Measurements from ENCODE around the gene SLAMF6.

Gene SLAMF6

DNA sequence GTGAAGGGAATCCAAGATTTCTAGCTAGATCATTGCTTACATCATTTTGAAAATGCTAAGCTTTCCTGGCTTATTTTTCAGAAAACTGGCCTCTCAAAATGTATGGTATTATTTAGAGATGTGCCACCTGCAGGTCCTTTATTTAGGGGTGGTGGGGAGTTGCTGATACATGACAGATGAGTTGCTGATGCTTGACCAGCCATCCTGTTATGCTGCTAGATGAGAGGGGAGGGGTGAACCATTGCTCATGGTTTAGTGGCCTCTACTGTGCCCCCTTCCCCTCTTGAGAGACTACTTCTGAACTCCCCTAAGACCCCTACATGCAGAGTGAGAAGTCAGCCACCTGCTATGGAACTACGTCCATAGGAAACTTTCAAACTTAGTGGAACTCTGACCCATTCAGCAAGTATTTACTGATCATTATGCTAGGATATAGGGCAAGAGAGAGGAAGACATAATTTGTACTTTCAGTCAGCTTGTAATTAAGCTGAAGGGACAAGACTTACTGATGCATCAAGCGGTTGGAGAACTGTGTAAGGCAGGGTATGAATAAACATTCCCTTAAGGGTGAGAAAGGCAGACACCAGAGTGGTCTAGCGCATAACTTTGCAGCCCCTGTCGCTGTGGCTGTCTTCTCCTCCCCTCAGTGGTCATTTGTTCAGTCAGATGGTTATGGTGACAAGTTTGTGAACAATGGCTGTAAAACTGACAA is 34.6 kb downstream of the SLAMF6 start:
- no peak for DNase-seq
- no peak overlapping the region for H2AFZ ChIP-seq (ENCODE audit: low read length)
- no peaks in the 10 kb centered on the region for H3F3A ChIP-seq (ENCODE audit: insufficient read depth, low read length)
- no peaks in the 10 kb centered on the region for H4K20me1 ChIP-seq (ENCODE audit: insufficient read depth, low read length)
- no peak overlapping the region for H3K4me3 ChIP-seq (ENCODE audit: low read length)
- no peaks in the 10 kb centered on the region for H3K9me3 ChIP-seq (replicated peaks; ENCODE audit: insufficient read depth, low read length)
- H3K79me2 ChIP-seq (ENCODE audit: low read length): no peaks in the 10 kb centered on the region
- H3K9ac ChIP-seq (ENCODE audit: low read length): no peak overlapping the region
- no peak overlapping the region for H3K27ac ChIP-seq (ENCODE audit: low read length)
- H3K9me2 ChIP-seq (replicated peaks; ENCODE audit: insufficient read depth, low read length): no peaks in the 10 kb centered on the region
- no peaks in the 10 kb centered on the region for H3K27me3 ChIP-seq (replicated peaks; ENCODE audit: insufficient read depth, low read length)
- no peak overlapping the region for H3K4me2 ChIP-seq (ENCODE audit: low read depth, low read length)
- H3K4me1 ChIP-seq (ENCODE audit: low read length): no peaks in the 10 kb centered on the region
- no peak for TF ChIP-seq EZH2phosphoT487 (IDR thresholded peaks at IDR 0.05; ENCODE audit: low read length)
- TF ChIP-seq EZH2 (optimal IDR thresholded peaks at IDR 0.05; ENCODE audit: low read depth, low read length): no peak
- TF ChIP-seq, protein P1, sequence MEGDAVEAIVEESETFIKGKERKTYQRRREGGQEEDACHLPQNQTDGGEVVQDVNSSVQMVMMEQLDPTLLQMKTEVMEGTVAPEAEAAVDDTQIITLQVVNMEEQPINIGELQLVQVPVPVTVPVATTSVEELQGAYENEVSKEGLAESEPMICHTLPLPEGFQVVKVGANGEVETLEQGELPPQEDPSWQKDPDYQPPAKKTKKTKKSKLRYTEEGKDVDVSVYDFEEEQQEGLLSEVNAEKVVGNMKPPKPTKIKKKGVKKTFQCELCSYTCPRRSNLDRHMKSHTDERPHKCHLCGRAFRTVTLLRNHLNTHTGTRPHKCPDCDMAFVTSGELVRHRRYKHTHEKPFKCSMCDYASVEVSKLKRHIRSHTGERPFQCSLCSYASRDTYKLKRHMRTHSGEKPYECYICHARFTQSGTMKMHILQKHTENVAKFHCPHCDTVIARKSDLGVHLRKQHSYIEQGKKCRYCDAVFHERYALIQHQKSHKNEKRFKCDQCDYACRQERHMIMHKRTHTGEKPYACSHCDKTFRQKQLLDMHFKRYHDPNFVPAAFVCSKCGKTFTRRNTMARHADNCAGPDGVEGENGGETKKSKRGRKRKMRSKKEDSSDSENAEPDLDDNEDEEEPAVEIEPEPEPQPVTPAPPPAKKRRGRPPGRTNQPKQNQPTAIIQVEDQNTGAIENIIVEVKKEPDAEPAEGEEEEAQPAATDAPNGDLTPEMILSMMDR (IDR thresholded peaks at IDR 0.05; ENCODE audit: low read length): no peak
- H3K36me3 ChIP-seq (replicated peaks; ENCODE audit: insufficient read depth, low read length): no peaks in the 10 kb centered on the region

DNA sequence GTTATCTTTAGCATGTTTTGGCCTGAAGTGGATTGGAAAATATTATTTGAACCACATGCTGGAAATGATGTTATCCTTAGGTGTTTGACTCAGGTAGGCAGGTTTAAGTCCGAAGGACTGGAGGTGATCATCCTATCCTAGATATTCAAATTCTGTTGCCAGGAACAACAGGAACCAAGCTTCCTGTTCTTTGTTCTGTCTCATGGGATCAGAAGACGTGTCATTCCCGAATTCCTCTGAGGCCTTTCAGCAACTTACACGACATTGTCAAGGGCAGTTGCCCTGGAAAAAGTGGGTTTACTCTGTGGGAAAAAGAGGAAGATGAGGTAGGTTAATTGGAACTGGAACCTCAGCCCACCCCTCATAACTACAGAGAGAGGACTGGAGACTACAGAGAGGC is 36.6 kb downstream of the SLAMF6 start:
- no peaks in the 10 kb centered on the region for H3K36me3 ChIP-seq (replicated peaks; ENCODE audit: insufficient read depth, low read length)
- no peak overlapping the region for H3K4me3 ChIP-seq (ENCODE audit: low read length)
- H4K20me1 ChIP-seq (ENCODE audit: insufficient read depth, low read length): no peaks in the 10 kb centered on the region
- no peaks in the 10 kb centered on the region for H3K9me2 ChIP-seq (replicated peaks; ENCODE audit: insufficient read depth, low read length)
- no peak for DNase-seq
- no peak overlapping the region for H3K27ac ChIP-seq (ENCODE audit: low read length)
- no peak overlapping the region for H3K9ac ChIP-seq (ENCODE audit: low read length)
- no peaks in the 10 kb centered on the region for H3K79me2 ChIP-seq (ENCODE audit: low read length)
- H3K4me1 ChIP-seq (ENCODE audit: low read length): no peaks in the 10 kb centered on the region
- TF ChIP-seq EZH2phosphoT487 (IDR thresholded peaks at IDR 0.05; ENCODE audit: low read length) (no peak), EZH2 (optimal IDR thresholded peaks at IDR 0.05; ENCODE audit: low read depth, low read length) (no peak)
- TF ChIP-seq, protein P1 (IDR thresholded peaks at IDR 0.05; ENCODE audit: low read length): no peak
- H3K9me3 ChIP-seq (replicated peaks; ENCODE audit: insufficient read depth, low read length): no peaks in the 10 kb centered on the region
- H3F3A ChIP-seq (ENCODE audit: insufficient read depth, low read length): no peaks in the 10 kb centered on the region
- no peak overlapping the region for H3K4me2 ChIP-seq (ENCODE audit: low read depth, low read length)
- H3K27me3 ChIP-seq (replicated peaks; ENCODE audit: insufficient read depth, low read length): no peaks in the 10 kb centered on the region
- H2AFZ ChIP-seq (ENCODE audit: low read length): no peak overlapping the region

DNA sequence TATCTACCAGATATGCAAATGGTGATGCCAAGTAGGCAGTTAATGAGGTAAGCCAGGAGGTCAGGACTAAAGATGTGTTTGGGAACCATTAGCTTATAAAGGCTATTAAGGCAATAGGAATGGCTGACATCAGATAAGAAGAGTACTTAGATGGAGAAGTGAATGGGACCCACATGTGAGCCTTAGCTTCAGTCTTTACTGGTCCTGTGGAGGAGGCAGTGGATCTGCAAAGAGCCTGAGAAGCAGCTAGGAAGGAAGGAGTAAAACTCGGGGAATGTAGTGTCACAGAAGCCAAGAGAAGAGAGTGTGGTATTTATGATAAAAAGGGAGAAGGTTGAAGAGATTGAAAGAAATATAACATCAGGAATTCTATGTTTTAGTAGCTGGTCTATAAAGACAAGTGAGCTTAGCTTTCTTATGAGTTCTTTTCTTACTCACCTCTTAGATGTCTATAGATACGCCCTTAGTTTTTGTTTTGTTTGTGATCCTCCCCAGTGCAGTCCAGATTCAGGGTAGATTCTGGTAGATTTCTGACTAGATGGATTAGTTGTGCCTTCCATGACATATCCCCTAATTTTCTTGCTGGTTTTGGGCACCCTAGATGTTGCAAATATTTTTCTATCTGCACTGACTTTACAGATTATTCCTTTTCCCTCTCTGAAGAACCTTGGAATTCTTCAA is 39.4 kb downstream of the SLAMF6 start:
- no peaks in the 10 kb centered on the region for H3K9me3 ChIP-seq (replicated peaks; ENCODE audit: insufficient read depth, low read length)
- H3K9ac ChIP-seq (ENCODE audit: low read length): no peak overlapping the region
- no peaks in the 10 kb centered on the region for H3K36me3 ChIP-seq (replicated peaks; ENCODE audit: insufficient read depth, low read length)
- H3K9me2 ChIP-seq (replicated peaks; ENCODE audit: insufficient read depth, low read length): no peaks in the 10 kb centered on the region
- no peaks in the 10 kb centered on the region for H3K79me2 ChIP-seq (ENCODE audit: low read length)
- no peak overlapping the region for H3K4me3 ChIP-seq (ENCODE audit: low read length)
- H3K27me3 ChIP-seq (replicated peaks; ENCODE audit: insufficient read depth, low read length): no peaks in the 10 kb centered on the region
- no peaks in the 10 kb centered on the region for H4K20me1 ChIP-seq (ENCODE audit: insufficient read depth, low read length)
- no peak overlapping the region for H3K4me2 ChIP-seq (ENCODE audit: low read depth, low read length)
- TF ChIP-seq, protein P1 (IDR thresholded peaks at IDR 0.05; ENCODE audit: low read length): no peak
- TF ChIP-seq EZH2 (optimal IDR thresholded peaks at IDR 0.05; ENCODE audit: low read depth, low read length): no peak
- no peak for TF ChIP-seq EZH2phosphoT487 (IDR thresholded peaks at IDR 0.05; ENCODE audit: low read length)
- no peaks in the 10 kb centered on the region for H3F3A ChIP-seq (ENCODE audit: insufficient read depth, low read length)
- no peaks in the 10 kb centered on the region for H3K4me1 ChIP-seq (ENCODE audit: low read length)
- DNase-seq: no peak
- H3K27ac ChIP-seq (ENCODE audit: low read length): no peak overlapping the region
- no peak overlapping the region for H2AFZ ChIP-seq (ENCODE audit: low read length)
